HG03045 (cell line): ENCODE measurements around the gene PABPN1.

Source experiments
- ATAC-seq: cut with Tn5 transposase; IDR thresholded peaks from one replicate; pipeline ENCODE4 v1.9.1; 2021; ENCODE audit warnings: mild to moderate bottlenecking, moderate library complexity; ENCODE audit not compliant: unreplicated experiment

Gene PABPN1

GRCh38 chr14:23326491-23327332 lies 5.5 kb downstream of the PABPN1 start:
- ATAC-seq, result no peak

GRCh38 chr14:23327947-23328744 lies 6.9 kb downstream of the PABPN1 start:
- ATAC-seq, result no peak

- no peak for ATAC-seq
Observed at GRCh38 chr14:23335623-23336022, 14.4 kb downstream of the PABPN1 start.

GRCh38 chr14:23339506-23340268 lies 18.4 kb downstream of the PABPN1 start:
- ATAC-seq, result no peak

- ATAC-seq, result no peak
Observed at GRCh38 chr14:23344481-23344880, 23.2 kb downstream of the PABPN1 start.

- ATAC-seq, result no peak
Observed at GRCh38 chr14:23345987-23346692, 24.9 kb downstream of the PABPN1 start.

- no peak for ATAC-seq
Observed at GRCh38 chr14:23346693-23347405, 25.6 kb downstream of the PABPN1 start.

GRCh38 chr14:23347406-23348296 lies 26.4 kb downstream of the PABPN1 start:
- ATAC-seq, result no peak

- ATAC-seq, result no peak
Observed at GRCh38 chr14:23348297-23348655, 27.0 kb downstream of the PABPN1 start.

- no peak for ATAC-seq
Observed at GRCh38 chr14:23349156-23349845, 28.0 kb downstream of the PABPN1 start.

- no peak for ATAC-seq
Observed at GRCh38 chr14:23351681-23352505, 30.6 kb downstream of the PABPN1 start.

- ATAC-seq, result no peak
Observed at GRCh38 chr14:23352506-23353432, 31.5 kb downstream of the PABPN1 start, which contains the start of gene SLC22A17. TSS of gene SLC22A17 (minus strand) at chr14:23352887.

GRCh38 chr14:23353433-23353780 lies 32.1 kb downstream of the PABPN1 start:
- ATAC-seq, result no peak

GRCh38 chr14:23354990-23355389 lies 33.7 kb downstream of the PABPN1 start:
- no peak for ATAC-seq

GRCh38 chr14:23355871-23356435 lies 34.7 kb downstream of the PABPN1 start:
- no peak for ATAC-seq

- no peak for ATAC-seq
Observed at GRCh38 chr14:23356662-23357061, 35.4 kb downstream of the PABPN1 start.
